ENCODE results near the gene AKAP7.

DNA sequence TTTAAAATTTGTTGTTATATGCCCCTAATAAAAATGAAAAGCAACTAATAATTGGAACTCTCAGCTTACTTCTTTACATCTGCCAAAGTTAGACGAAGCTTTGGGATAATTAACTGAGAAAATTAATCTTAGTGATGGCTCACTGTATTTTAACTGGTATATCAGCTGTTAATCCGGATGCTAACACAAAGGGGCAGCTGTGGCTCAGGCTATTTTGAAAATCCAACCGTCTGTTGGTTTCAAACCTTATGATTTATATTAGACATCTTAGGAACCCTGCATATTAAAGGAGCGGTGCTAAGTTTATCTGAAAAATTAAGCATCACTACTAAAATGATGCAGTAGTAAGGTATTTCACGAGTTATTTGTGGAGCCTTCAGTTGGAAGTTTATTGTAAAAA is 96.6 kb downstream of the AKAP7 start:
- TF ChIP-seq POLR2AphosphoS5 (IDR thresholded peaks at IDR 0.05; ENCODE audit: insufficient read depth, low read depth, low read length) (no peak), POLR2A (IDR thresholded peaks at IDR 0.05; ENCODE audit: low read depth, low read length) (no peak), GATA2 (IDR thresholded peaks at IDR 0.05; ENCODE audit: insufficient read depth, insufficient read length, low read depth, low read length) (no peak), EZH2 (IDR thresholded peaks at IDR 0.05; ENCODE audit: borderline replicate concordance, low read depth, low read length, severe bottlenecking) (no peak), MYC (IDR thresholded peaks at IDR 0.05; ENCODE audit: low read depth, low read length) (no peak), JUN (IDR thresholded peaks at IDR 0.05; ENCODE audit: borderline replicate concordance, insufficient read depth, insufficient read length, low read depth) (no peak), FOS (IDR thresholded peaks at IDR 0.05; ENCODE audit: borderline replicate concordance, insufficient read depth, low read length) (no peak)
- TF ChIP-seq, protein P1, sequence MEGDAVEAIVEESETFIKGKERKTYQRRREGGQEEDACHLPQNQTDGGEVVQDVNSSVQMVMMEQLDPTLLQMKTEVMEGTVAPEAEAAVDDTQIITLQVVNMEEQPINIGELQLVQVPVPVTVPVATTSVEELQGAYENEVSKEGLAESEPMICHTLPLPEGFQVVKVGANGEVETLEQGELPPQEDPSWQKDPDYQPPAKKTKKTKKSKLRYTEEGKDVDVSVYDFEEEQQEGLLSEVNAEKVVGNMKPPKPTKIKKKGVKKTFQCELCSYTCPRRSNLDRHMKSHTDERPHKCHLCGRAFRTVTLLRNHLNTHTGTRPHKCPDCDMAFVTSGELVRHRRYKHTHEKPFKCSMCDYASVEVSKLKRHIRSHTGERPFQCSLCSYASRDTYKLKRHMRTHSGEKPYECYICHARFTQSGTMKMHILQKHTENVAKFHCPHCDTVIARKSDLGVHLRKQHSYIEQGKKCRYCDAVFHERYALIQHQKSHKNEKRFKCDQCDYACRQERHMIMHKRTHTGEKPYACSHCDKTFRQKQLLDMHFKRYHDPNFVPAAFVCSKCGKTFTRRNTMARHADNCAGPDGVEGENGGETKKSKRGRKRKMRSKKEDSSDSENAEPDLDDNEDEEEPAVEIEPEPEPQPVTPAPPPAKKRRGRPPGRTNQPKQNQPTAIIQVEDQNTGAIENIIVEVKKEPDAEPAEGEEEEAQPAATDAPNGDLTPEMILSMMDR (IDR thresholded peaks at IDR 0.05; ENCODE audit: extremely low read depth in 1 of 2, insufficient read depth in 1 of 2, low read depth in 1 of 2, low read length in 2 of 2) = no peak
- TF ChIP-seq, protein P2, sequence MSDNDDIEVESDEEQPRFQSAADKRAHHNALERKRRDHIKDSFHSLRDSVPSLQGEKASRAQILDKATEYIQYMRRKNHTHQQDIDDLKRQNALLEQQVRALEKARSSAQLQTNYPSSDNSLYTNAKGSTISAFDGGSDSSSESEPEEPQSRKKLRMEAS (IDR thresholded peaks at IDR 0.05; ENCODE audit: insufficient read depth, insufficient read length) = no peak
